Suppressor macrophage treated with lipopolysaccharide for 1 hour (primary cell): ENCODE measurements around the gene VPS4B.

Experiments
- DNase-seq, 3 donors: peaks; one replicate each; pipeline ENCODE4 v3.0.0-alpha.2; 2020 to 2022

VPS4B gene

DNA sequence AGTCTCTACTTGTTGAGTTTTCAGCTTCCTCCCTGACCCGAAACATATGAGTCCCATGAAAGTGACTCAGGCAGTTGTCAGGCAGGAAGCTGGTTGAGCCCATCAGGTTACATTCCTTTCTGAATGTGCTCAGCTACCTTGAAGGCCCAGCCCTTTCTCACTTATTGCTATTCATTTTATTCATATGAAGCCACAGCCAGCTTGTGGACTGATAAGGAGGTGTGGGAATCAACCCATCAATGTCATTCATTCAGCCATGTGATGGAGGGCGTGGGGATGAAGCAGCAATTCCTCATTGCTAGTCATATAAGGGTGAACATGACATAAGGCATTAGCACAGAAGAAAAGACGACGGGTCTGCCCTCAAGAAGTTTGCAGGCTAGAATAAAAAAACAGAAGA, 5.3 kb upstream of the VPS4B start:
- peak in 1 of 3 donors; percentile 20 for DNase-seq

DNA sequence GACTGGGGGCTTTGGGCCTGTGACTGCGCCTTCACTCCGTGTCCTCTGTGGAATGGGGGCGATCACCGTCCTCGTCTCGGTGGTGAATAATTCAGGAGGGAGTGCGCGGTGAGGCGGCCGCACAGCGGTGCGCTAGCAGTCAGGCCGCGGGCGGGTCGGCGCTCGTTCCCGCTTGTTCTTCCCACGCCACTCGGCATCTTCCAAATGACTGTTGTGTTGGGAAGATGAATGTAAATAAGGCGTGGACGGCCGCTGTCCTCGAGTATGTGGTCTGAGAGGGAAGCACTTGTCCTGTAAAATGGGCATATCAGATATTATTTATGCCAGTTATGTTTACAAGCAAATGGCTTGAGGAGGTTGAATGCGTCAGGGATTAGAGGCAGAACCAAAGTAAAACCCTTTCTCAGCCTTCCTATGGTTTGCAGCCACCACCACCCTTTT, 608 bp upstream of the VPS4B start:
- peak; percentile 59 to 73 (median 60) for DNase-seq

GRCh38 chr18:63421514-63421913, 762 bp downstream of the VPS4B start:
- peak in 2 of 3 donors; percentile 22 for DNase-seq

DNA sequence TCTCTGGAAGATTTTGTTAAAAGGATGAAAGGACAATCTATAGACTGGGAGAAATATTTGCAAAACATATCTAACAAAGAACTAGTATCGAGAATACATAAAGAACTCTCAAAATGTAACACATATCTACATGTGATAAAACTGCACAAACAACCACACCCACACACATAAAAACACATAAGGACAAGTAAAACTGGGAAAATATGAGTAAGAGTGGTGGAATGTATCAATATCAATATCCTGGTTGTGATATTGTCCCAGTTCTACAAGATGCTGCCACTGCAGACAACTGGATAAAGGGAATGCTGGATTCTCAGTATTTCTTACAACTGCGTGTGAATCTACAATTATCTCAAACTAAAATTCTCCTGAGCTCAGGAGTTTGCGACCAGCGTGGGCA, 9.3 kb downstream of the VPS4B start:
- DNase-seq = no peak

DNA sequence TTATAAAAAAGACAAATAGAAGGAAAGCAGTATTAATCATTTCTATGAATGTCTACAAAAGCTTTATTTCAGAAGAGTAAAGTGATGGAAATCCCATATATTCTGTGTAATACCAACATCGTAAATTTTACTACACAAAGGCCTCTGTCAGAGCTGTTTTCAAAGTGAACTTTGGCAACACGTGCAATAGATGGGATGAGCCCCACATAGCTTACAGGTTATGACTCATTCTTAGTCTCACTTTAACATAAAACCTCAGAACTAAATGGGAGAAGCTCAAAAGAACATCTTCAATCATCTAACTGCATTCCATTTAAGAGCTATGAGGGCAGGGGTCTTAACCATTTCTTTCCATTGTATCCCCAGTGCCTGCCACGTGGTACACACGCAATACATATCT, 11.5 kb downstream of the VPS4B start:
- DNase-seq = no peak

GRCh38 chr18:63409301-63409700, 13.0 kb downstream of the VPS4B start:
- DNase-seq = no peak

GRCh38 chr18:63407734-63408133, 14.5 kb downstream of the VPS4B start:
- DNase-seq = no peak

DNA sequence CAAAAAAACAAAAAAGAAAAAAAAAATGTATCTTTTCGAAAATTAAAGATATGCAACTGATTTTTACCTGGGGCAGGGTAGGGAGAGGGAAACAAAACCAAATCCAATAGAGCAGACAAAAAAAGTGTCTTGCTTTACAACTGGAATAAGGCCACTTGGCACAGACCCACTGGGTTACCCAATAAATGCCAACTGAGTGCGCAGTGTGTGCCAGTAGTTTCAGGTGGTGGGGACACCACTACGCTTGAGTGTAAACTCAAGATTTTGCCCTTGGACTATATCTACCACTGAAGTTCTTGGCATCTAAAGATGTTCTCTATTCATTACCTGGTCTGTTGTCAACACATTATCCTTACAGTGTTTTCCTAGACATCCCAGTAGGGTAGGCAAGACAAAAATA, 16.3 kb downstream of the VPS4B start:
- no peak for DNase-seq

DNA sequence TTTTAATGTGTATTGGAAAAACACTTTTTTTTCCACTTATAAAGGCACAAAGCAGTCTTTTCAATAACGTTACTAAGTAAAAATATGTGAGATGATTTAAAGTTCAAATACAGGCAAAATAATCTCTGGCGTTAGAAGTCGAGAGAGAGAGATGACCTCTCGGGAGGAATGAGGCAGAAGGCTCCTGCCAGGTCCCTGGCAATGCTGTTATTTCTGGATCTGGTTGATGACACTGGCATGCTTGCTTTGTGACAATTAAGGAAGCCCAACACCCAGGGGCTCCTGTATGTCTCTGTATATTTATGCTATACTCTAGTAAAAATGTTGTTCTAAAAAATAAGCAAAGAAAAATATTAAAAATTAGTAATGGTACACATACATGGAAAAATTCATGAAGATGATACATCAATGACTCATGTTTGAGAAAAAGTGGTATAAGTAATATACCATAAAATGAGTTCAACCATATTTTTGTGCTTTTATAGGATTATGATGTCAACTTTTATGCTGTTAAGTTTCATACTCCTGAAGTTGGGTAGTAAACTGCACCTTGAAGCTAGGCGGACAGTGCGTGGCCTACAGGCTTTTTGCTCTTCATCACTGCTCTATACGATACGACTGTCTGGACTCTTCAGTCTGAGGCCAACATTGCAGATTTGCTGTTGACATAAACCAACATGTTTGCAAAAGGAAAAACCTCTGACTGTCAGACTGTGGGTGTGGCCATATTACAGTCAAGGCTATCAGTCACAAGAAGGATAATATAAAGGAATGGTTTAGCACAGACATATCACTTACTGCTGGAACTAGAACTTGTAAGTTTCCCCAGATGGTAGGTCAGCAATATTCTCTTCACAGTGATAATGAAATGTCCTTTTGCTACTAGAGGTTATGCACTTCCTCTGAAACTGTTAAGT, 19.8 kb downstream of the VPS4B start:
- DNase-seq = no peak

- no peak for DNase-seq
Observed at GRCh38 chr18:63399300-63399699, 23.0 kb downstream of the VPS4B start.

GRCh38 chr18:63397349-63397748, 24.9 kb downstream of the VPS4B start:
- no peak for DNase-seq

DNA sequence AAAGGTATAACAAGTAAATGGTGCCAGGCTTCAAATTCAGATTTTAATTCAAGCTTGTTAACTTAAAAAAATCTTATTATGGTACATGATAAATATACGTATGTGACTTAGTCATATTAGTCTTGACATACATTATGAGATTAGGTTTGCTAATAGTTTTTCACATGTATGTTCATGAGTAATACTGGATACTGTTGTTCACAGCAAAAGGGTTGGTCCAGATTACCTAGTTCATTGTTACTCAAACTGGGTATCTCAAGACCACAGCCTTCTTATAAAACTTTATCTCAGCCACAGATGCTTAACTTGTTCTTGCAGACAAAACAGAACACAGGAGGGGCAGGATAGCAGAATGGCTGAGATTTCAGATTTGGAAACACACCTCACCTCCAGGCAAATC, 26.8 kb downstream of the VPS4B start:
- DNase-seq = no peak

GRCh38 chr18:63394954-63395353, 27.3 kb downstream of the VPS4B start:
- DNase-seq = no peak

- DNase-seq = no peak
Observed at GRCh38 chr18:63387861-63388260, 34.4 kb downstream of the VPS4B start.

GRCh38 chr18:63382843-63383242, 39.4 kb downstream of the VPS4B start:
- no peak for DNase-seq

- DNase-seq = no peak
Observed at GRCh38 chr18:63379639-63379962, 42.7 kb downstream of the VPS4B start.

GRCh38 chr18:63378919-63379638, 43.2 kb downstream of the VPS4B start:
- DNase-seq = peak in 1 of 3 donors; percentile 8

- DNase-seq = no peak
Observed at GRCh38 chr18:63377275-63377980, 44.8 kb downstream of the VPS4B start.

DNA sequence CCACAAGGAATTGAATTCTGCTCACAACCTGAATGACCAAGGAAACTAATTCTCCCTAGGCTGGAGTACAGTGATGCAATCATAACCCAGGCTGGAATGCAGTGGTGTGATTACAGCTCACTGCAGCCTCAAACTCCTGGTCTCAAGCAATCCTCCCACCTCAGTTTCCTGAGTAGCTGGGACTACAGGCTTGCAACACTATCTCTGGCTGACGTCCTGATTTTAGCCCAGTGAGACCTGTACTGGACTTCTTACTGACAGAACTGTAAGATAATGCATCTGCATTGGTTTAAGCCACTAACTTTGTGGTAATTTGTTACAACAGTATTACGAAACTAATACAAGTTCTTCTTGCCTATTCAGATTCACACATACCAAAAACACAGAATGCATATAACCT, 45.7 kb downstream of the VPS4B start:
- peak; percentile 23 to 40 (median 26) for DNase-seq

DNA sequence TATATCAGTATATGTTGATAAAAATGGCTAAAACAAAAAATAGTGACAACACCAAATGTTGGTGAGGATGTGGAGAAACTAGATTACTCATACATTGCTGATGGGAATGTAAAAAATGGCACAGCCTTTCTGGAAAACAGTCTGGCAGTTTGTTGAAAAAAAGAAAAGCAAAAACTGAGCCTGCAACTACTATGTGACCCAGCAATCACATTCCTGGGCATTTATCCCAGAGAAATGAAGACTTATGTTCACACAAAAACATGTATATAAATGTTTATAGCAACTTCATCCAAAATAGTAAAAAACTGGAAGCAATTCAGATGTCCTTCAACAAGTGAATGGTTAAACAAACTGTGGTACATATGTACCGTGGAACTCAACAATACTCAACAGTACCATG, 47.7 kb downstream of the VPS4B start:
- DNase-seq = no peak

GRCh38 chr18:63373161-63373560, 49.1 kb downstream of the VPS4B start:
- DNase-seq = no peak

DNA sequence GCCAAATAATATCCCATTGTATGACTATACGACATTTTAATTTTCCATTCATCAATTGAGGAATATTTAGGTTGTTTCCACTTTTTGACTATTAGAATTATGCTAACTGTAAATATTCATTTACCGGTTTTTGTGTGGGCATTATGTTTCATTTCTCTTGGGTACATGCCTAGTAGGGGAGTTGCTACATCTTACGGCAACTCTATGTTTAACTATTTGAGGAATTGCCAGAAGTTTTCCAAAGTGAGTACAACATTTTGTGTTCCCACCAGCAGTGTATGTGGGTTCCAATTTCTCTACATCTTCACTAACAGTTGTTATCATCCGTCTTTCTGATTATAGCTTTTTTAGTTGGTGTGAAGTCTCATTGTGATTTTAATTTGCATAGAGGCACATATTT, 53.7 kb downstream of the VPS4B start:
- DNase-seq = peak in 2 of 3 donors; percentile 10 to 37
